ENCODE results near the gene RCBTB2.
"Not testable (repeated sequence)": the region's sequence is repeated elsewhere in the genome, so short reads cannot be mapped to it uniquely, and the experiment has no call there.

RCBTB2 gene

DNA sequence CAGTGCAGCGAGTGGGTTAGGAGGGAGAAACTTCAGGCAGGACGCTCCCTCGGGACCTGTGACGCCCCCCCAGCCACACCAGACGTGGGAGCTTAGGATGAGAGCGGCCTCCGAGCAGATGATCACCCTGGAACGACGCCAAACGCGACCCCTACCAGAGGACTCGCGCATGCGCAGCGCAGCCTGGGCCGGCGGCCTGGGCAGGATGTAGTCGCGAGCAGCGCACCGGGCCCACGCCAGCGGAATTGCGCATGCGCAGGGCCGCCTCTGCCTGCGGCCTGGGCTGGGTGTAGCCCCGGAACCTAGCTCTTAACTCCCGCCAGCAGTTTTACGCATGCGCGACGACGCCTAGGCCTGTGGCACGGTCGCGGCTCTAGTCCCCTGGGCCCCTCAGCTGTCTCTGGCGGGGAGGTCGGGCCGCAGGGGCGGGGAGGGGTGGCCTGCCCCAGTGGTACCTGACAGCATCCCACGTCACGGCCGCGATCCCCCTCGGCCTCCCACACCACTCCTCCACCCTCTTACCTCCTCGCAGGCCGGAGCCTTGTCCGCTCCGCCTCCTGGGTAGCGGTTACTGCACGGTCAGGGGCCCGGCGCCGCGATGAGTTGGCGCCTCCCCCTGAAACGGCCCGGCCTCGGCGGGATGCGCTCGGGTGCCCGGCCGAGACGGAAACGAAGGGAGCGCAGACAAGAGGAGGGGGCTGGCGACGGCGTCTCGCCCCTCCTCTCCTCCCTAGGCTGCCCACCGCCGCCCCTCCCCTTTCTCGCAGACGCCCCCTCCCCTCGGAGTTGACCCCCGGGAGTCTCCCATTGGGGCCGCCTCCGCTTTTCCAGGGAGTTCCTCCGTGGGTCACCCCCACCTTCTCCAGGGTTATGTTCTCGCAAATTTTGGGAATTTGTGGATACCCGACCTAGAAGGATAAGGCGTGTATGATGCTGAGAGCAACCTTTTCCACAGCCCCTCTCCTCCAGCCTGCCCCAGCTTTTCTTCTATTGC is at the start of gene RCBTB2:
Gene RCBTB2, minus strand, starts transcription at position 575 of the 994 bp plus-strand sequence. CDS start 11,141 bp downstream, outside the sequence.
- H3K4me3 Mint-ChIP-seq = peak within 1 kb of the TSS; percentile 89

DNA sequence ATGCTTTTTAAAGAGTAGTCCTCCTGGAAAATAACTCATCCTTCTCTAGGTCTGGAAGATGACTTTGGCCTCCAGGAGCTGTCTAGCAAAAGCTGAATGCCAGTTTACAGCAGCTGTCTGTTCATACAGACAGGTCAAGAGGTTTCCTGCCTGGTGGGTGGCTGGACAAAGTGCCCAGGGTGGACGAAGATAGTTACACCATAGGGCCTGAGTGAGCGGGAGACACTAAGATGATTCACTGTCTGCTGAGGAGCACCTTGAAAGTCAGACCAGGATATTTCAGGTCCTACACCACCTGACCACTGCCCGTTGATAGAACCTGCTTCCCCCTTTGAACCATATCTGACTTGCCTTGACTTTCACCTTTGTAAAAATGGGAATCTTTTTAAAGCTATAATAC is 49.2 kb upstream of the RCBTB2 start:
- no peak overlapping the region for H3K27ac Mint-ChIP-seq
- H3K4me1 Mint-ChIP-seq = peaks cover 11% of the 10 kb centered on the region
- peaks cover 5% of the 10 kb centered on the region for H3K9me3 Mint-ChIP-seq
- peaks cover 9% of the 10 kb centered on the region for H3K27me3 Mint-ChIP-seq (ENCODE audit: low read depth, poor library complexity)
- DNase-seq = no peak
- no peak overlapping the region for H3K4me3 Mint-ChIP-seq
- TF ChIP-seq, protein P1, sequence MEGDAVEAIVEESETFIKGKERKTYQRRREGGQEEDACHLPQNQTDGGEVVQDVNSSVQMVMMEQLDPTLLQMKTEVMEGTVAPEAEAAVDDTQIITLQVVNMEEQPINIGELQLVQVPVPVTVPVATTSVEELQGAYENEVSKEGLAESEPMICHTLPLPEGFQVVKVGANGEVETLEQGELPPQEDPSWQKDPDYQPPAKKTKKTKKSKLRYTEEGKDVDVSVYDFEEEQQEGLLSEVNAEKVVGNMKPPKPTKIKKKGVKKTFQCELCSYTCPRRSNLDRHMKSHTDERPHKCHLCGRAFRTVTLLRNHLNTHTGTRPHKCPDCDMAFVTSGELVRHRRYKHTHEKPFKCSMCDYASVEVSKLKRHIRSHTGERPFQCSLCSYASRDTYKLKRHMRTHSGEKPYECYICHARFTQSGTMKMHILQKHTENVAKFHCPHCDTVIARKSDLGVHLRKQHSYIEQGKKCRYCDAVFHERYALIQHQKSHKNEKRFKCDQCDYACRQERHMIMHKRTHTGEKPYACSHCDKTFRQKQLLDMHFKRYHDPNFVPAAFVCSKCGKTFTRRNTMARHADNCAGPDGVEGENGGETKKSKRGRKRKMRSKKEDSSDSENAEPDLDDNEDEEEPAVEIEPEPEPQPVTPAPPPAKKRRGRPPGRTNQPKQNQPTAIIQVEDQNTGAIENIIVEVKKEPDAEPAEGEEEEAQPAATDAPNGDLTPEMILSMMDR (IDR thresholded peaks at IDR 0.05) = no peak
- H3K36me3 Mint-ChIP-seq (ENCODE audit: low read depth) = no peaks in the 10 kb centered on the region

More for the DNA sequence above, at the start of gene RCBTB2:
- peak; percentile 99 for DNase-seq
- Mint-ChIP-seq H3K27ac (peak within 1 kb of the TSS; percentile 98), H3K4me1 (peaks cover 38% of the 10 kb centered on the region), H3K9me3 (no peaks in the 10 kb centered on the region), H3K27me3 (ENCODE audit: low read depth, poor library complexity) (peaks cover 3% of the 10 kb centered on the region), H3K36me3 (ENCODE audit: low read depth) (no peaks in the 10 kb centered on the region)
- TF ChIP-seq, protein P1 (IDR thresholded peaks at IDR 0.05) = no peak

DNA sequence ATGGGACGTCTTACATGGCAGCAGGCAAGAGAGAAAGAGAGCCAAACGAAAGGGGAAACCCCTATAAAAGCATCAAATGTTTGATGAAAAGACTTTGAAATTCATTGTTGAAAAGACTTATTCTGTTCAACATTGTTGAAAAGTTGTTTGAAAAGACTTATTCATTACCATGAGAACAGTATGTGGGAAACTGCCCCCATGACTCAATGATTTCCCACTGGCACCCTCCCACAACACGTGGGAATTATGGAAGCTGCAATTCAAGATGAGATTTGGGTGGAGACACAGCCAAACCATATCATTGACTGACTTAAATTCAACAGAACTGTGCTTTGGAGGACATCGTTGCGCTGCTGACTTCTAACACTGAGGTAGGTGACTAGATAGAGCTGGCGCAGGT is 48.0 kb upstream of the RCBTB2 start:
- Mint-ChIP-seq H3K36me3 (ENCODE audit: low read depth) (no peaks in the 10 kb centered on the region), H3K9me3 (no peaks in the 10 kb centered on the region), H3K4me1 (peaks cover 7% of the 10 kb centered on the region), H3K27me3 (ENCODE audit: low read depth, poor library complexity) (peaks cover 9% of the 10 kb centered on the region), H3K27ac (no peak overlapping the region), H3K4me3 (no peak overlapping the region)
- DNase-seq = no peak
- TF ChIP-seq, protein P1 (IDR thresholded peaks at IDR 0.05) = no peak

GRCh38 chr13:48580185-48580803 is 47.4 kb upstream of the RCBTB2 start:
- Mint-ChIP-seq H3K36me3 (ENCODE audit: low read depth) (no peaks in the 10 kb centered on the region), H3K4me1 (peaks cover under 1% of the 10 kb centered on the region), H3K4me3 (no peak overlapping the region), H3K9me3 (no peaks in the 10 kb centered on the region), H3K27ac (no peak overlapping the region), H3K27me3 (ENCODE audit: low read depth, poor library complexity) (peaks cover 11% of the 10 kb centered on the region)
- TF ChIP-seq, protein P1 (IDR thresholded peaks at IDR 0.05) = peak; percentile 77
- peak; percentile 78 for DNase-seq

DNA sequence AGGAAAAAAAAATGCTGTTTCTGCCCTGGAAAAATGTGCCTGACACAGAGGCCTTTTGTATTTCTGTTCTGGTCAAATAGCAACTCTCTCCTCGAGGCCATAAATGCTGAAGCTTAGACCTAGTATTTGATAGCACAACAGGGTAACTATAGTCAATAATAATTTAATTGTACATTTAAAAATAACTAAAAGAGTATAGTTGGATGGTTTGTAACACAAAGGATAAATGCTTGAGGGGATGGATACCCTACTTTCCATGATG is 47.0 kb upstream of the RCBTB2 start:
- not testable (repeated sequence) for H3K9me3 Mint-ChIP-seq; H3K4me1 Mint-ChIP-seq; DNase-seq; H3K4me3 Mint-ChIP-seq; H3K36me3 Mint-ChIP-seq (ENCODE audit: low read depth); H3K27ac Mint-ChIP-seq
- H3K27me3 Mint-ChIP-seq (ENCODE audit: low read depth, poor library complexity) = peaks cover 11% of the 10 kb centered on the region

GRCh38 chr13:48579165-48579918 is 46.5 kb upstream of the RCBTB2 start:
- Mint-ChIP-seq H3K4me3 (no peak overlapping the region), H3K27ac (no peak overlapping the region), H3K9me3 (no peaks in the 10 kb centered on the region), H3K4me1 (no peaks in the 10 kb centered on the region), H3K36me3 (ENCODE audit: low read depth) (no peaks in the 10 kb centered on the region), H3K27me3 (ENCODE audit: low read depth, poor library complexity) (peaks cover 11% of the 10 kb centered on the region)
- TF ChIP-seq, protein P1 (IDR thresholded peaks at IDR 0.05) = no peak
- no peak for DNase-seq

Data from nephron progenitor cell (in vitro differentiated cells).